Keratinocyte (primary cell): ENCODE results near the gene WDSUB1. TPM values are rescaled to one million over a fixed set of nuclear protein-coding genes. Genes with fewer than 3 reads are reported as not detected.

Experiments
- DNase-seq: peaks from one replicate; pipeline ENCODE4 v3.0.0-alpha.2; 2011; ENCODE audit warnings: low read depth, missing footprints, low spot score
- FAIRE-seq: peaks from 2 replicates; lab custom pipeline; 2011; peaks lifted over from hg19 to GRCh38; lab: Jason Lieb, UNC
- H2AFZ ChIP-seq: 2 replicates; pipeline ENCODE4 v1.6.0; 2012; ENCODE audit warnings: low read length, control low read depth, inconsistent platforms; ENCODE audit not compliant: control insufficient read depth
- H3K27ac ChIP-seq: 2 replicates; pipeline ENCODE4 v1.5.1; 2011; ENCODE audit warnings: low read length; ENCODE audit not compliant: control insufficient read depth, insufficient read depth
- H3K27me3 ChIP-seq: 3 replicates; pipeline ENCODE4 v1.6.0; 2011; ENCODE audit warnings: low read length; ENCODE audit not compliant: control insufficient read depth, insufficient read depth; ENCODE audit errors: extremely low read depth
- H3K36me3 ChIP-seq, 2 experiments: 2 replicates in 1 of 2; 3 replicates in 1 of 2; pipeline ENCODE4 v1.5.1; 2011; ENCODE audit warnings: low read length in 2 of 2, mild to moderate bottlenecking in 1 of 2; ENCODE audit not compliant: control insufficient read depth in 2 of 2, insufficient read depth in 2 of 2; ENCODE audit errors: extremely low read depth in 1 of 2
- H3K4me1 ChIP-seq: 3 replicates; pipeline ENCODE4 v1.5.1; 2011; ENCODE audit warnings: low read length; ENCODE audit not compliant: control insufficient read depth, insufficient read depth; ENCODE audit errors: extremely low read depth
- H3K4me2 ChIP-seq: 3 replicates; pipeline ENCODE4 v1.6.0; 2011; ENCODE audit warnings: low read depth, low read length; ENCODE audit not compliant: control insufficient read depth, insufficient read depth; ENCODE audit errors: extremely low read depth
- H3K4me3 ChIP-seq, 3 experiments: fragments of 200-600 bp in 1 of 3; sonication (generic) in 1 of 3; 2 replicates in 2 of 3; 3 replicates in 1 of 3; pipeline ENCODE4 v1.5.1; 2011 to 2016; ENCODE audit warnings: low read length in 3 of 3, mild to moderate bottlenecking in 3 of 3, control low read depth in 2 of 3, inconsistent platforms in 1 of 3, low read depth in 1 of 3, mixed read lengths in 1 of 3, mixed run types in 1 of 3, moderate library complexity in 1 of 3; ENCODE audit not compliant: control insufficient read depth in 2 of 3, insufficient read depth in 2 of 3; ENCODE audit errors: extremely low read depth in 1 of 3
- H3K79me2 ChIP-seq: 2 replicates; pipeline ENCODE4 v1.6.0; 2012; ENCODE audit warnings: low read length; ENCODE audit not compliant: control insufficient read depth, insufficient read depth
- H3K9ac ChIP-seq: 3 replicates; pipeline ENCODE4 v1.6.0; 2011; ENCODE audit warnings: low read length; ENCODE audit not compliant: control insufficient read depth, insufficient read depth; ENCODE audit errors: extremely low read depth
- H3K9me1 ChIP-seq: 3 replicates; pipeline ENCODE4 v1.6.0; 2011; ENCODE audit warnings: low read length; ENCODE audit not compliant: control insufficient read depth, insufficient read depth; ENCODE audit errors: extremely low read depth
- H3K9me3 ChIP-seq: 2 replicates; pipeline ENCODE4 v1.5.1; 2012; ENCODE audit warnings: low read depth, low read length; ENCODE audit not compliant: control insufficient read depth
- H4K20me1 ChIP-seq: 3 replicates; pipeline ENCODE4 v1.6.0; 2011; ENCODE audit warnings: low read length; ENCODE audit not compliant: control insufficient read depth, insufficient read depth; ENCODE audit errors: extremely low read depth
- EZH2 ChIP-seq: IDR thresholded peaks from one replicate; pipeline ENCODE4 v1.6.1; 2012; ENCODE audit warnings: inconsistent platforms, mild to moderate bottlenecking, low read length, moderate library complexity
- dilution Hi-C: fragments of 300-500 bp; cut with MboI; formaldehyde crosslinking; loops from one replicate; pipeline ENCODE4 v1.7.0; 2020; ENCODE audit warnings: low sequenced_read_pairs; ENCODE audit not compliant: extremely low pct_ligation_motif_present
- polyA plus RNA-seq, 5 experiments: library from polyadenylated mRNA; depleted of rRNA in 3 of 5; stranded (reverse) in 3 of 5; stranded (forward) in 1 of 5; unstranded in 1 of 5; fragments of >200 nt; gene quantifications; 1 replicate in 1 of 5; 2 replicates in 3 of 5; 3 replicates in 1 of 5; pipeline versions ENCODE4 v1.2.1 to v1.2.3, GENCODE V29; 2011 to 2012; ENCODE audit warnings: missing spikeins in 2 of 5, low read depth in 1 of 5, low replicate concordance in 1 of 5
- TF ChIP-seq, protein P1 (sequence below), 3 experiments: IDR thresholded peaks in 1 of 3; conservative IDR thresholded peaks in 1 of 3; optimal IDR thresholded peaks in 1 of 3; 2 replicates in 2 of 3; 3 replicates in 1 of 3; pipeline versions ENCODE3 to v1.5.1; 2011; ENCODE audit warnings: low read length in 3 of 3, mild to moderate bottlenecking in 3 of 3, moderate library complexity in 2 of 3, control low read depth in 1 of 3, inconsistent platforms in 1 of 3; ENCODE audit not compliant: insufficient read depth in 2 of 3; ENCODE audit errors: extremely low read depth in 1 of 3

Gene WDSUB1
- polyA plus RNA-seq, 1 donor (not counting 4 experiments of a cell fraction or from before 2014, with no cell fraction given) = 4.0 TPM

DNA sequence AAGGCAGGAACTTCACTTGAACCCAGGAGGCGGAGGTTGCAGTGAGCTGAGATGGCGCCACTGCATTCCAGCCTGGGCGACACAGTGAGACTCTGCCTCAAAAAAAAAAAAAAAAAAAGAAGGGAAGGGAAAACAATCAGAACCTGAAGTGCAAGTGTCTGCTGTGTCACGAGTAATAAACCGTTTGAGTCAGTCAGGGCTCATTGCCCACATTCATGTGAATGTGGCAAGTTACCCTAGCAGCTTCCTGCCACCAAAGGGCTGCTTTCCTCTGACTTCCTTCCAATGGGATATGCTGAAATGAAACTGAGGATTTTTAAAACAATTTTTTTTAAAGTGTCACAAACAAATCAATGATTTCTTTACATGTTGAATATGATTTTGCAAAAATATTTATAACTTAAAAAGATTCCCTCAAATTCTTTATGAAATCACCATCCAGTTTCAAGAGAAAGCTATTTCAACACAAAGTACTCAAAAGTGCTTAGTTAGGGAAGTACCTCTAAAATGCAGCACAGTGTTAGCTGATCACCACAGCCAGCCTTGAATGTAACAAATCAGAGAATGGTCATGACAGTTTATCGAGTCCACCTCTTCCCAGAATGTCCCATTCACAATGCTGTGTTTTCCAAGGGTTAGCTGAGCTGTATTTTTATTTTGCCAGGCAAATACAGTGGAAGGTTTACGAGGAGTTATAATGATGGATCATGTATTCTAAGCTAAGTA lies 36.4 kb downstream of the WDSUB1 start:
- no peak overlapping the region for H3K4me3 ChIP-seq
- H3K79me2 ChIP-seq = no peaks in the 10 kb centered on the region
- no peaks in the 10 kb centered on the region for H3K9me3 ChIP-seq
- peaks cover 18% of the 10 kb centered on the region for H3K4me1 ChIP-seq
- TF ChIP-seq, protein P1, sequence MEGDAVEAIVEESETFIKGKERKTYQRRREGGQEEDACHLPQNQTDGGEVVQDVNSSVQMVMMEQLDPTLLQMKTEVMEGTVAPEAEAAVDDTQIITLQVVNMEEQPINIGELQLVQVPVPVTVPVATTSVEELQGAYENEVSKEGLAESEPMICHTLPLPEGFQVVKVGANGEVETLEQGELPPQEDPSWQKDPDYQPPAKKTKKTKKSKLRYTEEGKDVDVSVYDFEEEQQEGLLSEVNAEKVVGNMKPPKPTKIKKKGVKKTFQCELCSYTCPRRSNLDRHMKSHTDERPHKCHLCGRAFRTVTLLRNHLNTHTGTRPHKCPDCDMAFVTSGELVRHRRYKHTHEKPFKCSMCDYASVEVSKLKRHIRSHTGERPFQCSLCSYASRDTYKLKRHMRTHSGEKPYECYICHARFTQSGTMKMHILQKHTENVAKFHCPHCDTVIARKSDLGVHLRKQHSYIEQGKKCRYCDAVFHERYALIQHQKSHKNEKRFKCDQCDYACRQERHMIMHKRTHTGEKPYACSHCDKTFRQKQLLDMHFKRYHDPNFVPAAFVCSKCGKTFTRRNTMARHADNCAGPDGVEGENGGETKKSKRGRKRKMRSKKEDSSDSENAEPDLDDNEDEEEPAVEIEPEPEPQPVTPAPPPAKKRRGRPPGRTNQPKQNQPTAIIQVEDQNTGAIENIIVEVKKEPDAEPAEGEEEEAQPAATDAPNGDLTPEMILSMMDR (optimal IDR thresholded peaks at IDR 0.05 in 1 of 3, IDR thresholded peaks at IDR 0.05 in 1 of 3, conservative IDR thresholded peaks at IDR 0.05 in 1 of 3; ENCODE audit: extremely low read depth in 1 of 3, insufficient read depth in 2 of 3, low read length in 3 of 3) = no peak
- no peak for TF ChIP-seq EZH2
- peak overlapping the region; percentile 55 for H3K4me2 ChIP-seq
- FAIRE-seq (peak; percentile 96), DNase-seq (peak; percentile 90)
- H3K9ac ChIP-seq = peak overlapping the region; percentile 6
- peak overlapping the region; percentile 82 for H3K27ac ChIP-seq
- no peaks in the 10 kb centered on the region for H3K27me3 ChIP-seq
- no peaks in the 10 kb centered on the region for H3K36me3 ChIP-seq
- no peaks in the 10 kb centered on the region for H4K20me1 ChIP-seq
- dilution Hi-C loops = no loop called here
- H2AFZ ChIP-seq = peak overlapping the region; percentile 42
- H3K9me1 ChIP-seq = no peaks in the 10 kb centered on the region

DNA sequence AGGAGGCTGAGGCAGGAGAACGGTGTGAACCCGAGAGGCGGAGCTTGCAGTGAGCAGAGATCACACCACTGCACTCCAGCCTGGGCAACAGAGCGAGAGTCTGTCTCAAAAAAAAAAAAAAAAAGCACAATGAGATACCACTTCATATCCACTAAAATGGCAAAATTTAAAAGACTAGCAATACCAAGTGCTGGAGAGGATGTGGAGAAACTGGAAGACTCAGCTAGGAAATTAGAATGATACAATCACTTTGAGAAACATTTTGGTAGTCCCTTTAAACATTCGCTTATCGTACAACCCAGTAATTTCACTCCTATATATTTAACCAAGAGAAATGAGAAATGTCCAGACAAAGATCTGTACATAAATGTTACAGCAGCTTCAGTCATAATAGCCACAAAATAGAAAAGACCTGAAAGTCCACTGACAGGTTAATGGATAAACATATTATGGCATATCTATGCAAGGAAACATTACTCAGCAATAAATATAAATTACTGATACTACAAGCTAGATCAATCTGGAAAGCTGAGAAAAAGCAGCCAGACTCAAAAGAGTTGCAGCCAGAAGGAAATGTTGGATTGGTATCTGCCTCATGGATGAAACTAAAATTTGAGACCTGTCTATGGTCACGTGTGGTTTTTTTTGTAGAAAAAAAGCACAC lies 40.0 kb downstream of the WDSUB1 start:
- H3K36me3 ChIP-seq = peaks cover 3 to 4% of the 10 kb centered on the region in 2 experiments
- FAIRE-seq (no peak), DNase-seq (no peak)
- peaks cover 29% of the 10 kb centered on the region for H3K4me1 ChIP-seq
- no peak overlapping the region for H2AFZ ChIP-seq
- no peaks in the 10 kb centered on the region for H3K27me3 ChIP-seq
- no peaks in the 10 kb centered on the region for H3K79me2 ChIP-seq
- H4K20me1 ChIP-seq = no peaks in the 10 kb centered on the region
- no peaks in the 10 kb centered on the region for H3K9me3 ChIP-seq
- TF ChIP-seq, protein P1 (optimal IDR thresholded peaks at IDR 0.05 in 1 of 3, IDR thresholded peaks at IDR 0.05 in 1 of 3, conservative IDR thresholded peaks at IDR 0.05 in 1 of 3; ENCODE audit: extremely low read depth in 1 of 3, insufficient read depth in 2 of 3, low read length in 3 of 3) = no peak
- TF ChIP-seq EZH2 = no peak
- H3K4me3 ChIP-seq = no peak overlapping the region
- no peak overlapping the region for H3K27ac ChIP-seq
- H3K4me2 ChIP-seq = no peak overlapping the region
- no peak overlapping the region for H3K9ac ChIP-seq
- dilution Hi-C loops = no loop called here
- no peaks in the 10 kb centered on the region for H3K9me1 ChIP-seq
